Measurements from ENCODE around the gene NKD2.

The NKD2 gene

GRCh38 chr5:1041225-1042143 lies 32.9 kb downstream of the NKD2 start:
- TF ChIP-seq REST (IDR thresholded peaks at IDR 0.05; ENCODE audit: insufficient read depth in 1 of 2, low read depth in 2 of 2, low read length in 2 of 2), result no peak
- no peak for TF ChIP-seq TAF1 (IDR thresholded peaks at IDR 0.05; ENCODE audit: borderline replicate concordance, insufficient read depth, low read length)
- TF ChIP-seq FOXP2 (optimal IDR thresholded peaks at IDR 0.05; ENCODE audit: borderline replicate concordance, extremely low read depth, extremely low read length, insufficient read depth), result no peak
- no peak for TF ChIP-seq SIN3A (IDR thresholded peaks at IDR 0.05; ENCODE audit: borderline replicate concordance, insufficient read depth, low read length)
- no peak for TF ChIP-seq POLR2AphosphoS5 (IDR thresholded peaks at IDR 0.05; ENCODE audit: low read depth, low read length)

GRCh38 chr5:1042626-1043025 lies 34.0 kb downstream of the NKD2 start:
- no peak for TF ChIP-seq POLR2AphosphoS5 (IDR thresholded peaks at IDR 0.05; ENCODE audit: low read depth, low read length)
- TF ChIP-seq TAF1 (IDR thresholded peaks at IDR 0.05; ENCODE audit: borderline replicate concordance, insufficient read depth, low read length), result no peak
- no peak for TF ChIP-seq REST (IDR thresholded peaks at IDR 0.05; ENCODE audit: insufficient read depth in 1 of 2, low read depth in 2 of 2, low read length in 2 of 2)

- TF ChIP-seq POLR2AphosphoS5 (IDR thresholded peaks at IDR 0.05; ENCODE audit: low read depth, low read length), result no peak
- no peak for TF ChIP-seq FOXP2 (optimal IDR thresholded peaks at IDR 0.05; ENCODE audit: borderline replicate concordance, extremely low read depth, extremely low read length, insufficient read depth)
- no peak for TF ChIP-seq TAF1 (IDR thresholded peaks at IDR 0.05; ENCODE audit: borderline replicate concordance, insufficient read depth, low read length)
- no peak for TF ChIP-seq REST (IDR thresholded peaks at IDR 0.05; ENCODE audit: insufficient read depth in 1 of 2, low read depth in 2 of 2, low read length in 2 of 2)
- TF ChIP-seq SIN3A (IDR thresholded peaks at IDR 0.05; ENCODE audit: borderline replicate concordance, insufficient read depth, low read length), result no peak
These were observed 34.7 kb downstream of the NKD2 start for GRCh38 chr5:1043327-1043726.

- no peak for TF ChIP-seq REST (IDR thresholded peaks at IDR 0.05; ENCODE audit: insufficient read depth in 1 of 2, low read depth in 2 of 2, low read length in 2 of 2)
These were observed 35.5 kb downstream of the NKD2 start for GRCh38 chr5:1044117-1044516.

All from PFSK-1 (cell line).